Pancreas (tissue), 10 donors: ENCODE measurements around the gene SNX30. TPM values are rescaled to one million over a fixed set of nuclear protein-coding genes. Genes with fewer than 3 reads are reported as not detected.

Source experiments
- ATAC-seq, 4 donors: fragments of 200-7000 bp; cut with Tn5 transposase; one replicate each; pipeline versions ENCODE4 v1.8.0 to v1.9.1; 2020; ENCODE audit warnings: mild to moderate bottlenecking in 4 of 4, moderate library complexity in 4 of 4
- DNase-seq, 6 donors: peaks; one replicate each; pipeline ENCODE4 v3.0.0-alpha.2; 2020
- FAIRE-seq: peaks from 2 replicates; lab custom pipeline; 2012; peaks lifted over from hg19 to GRCh38; lab: Jason Lieb, UNC
- H3K27ac ChIP-seq, 4 donors: fragments of 200-600 bp; sonication (generic); 1 replicate in 3 of 4; 2 replicates in 1 of 4; pipeline versions ENCODE4 v1.5.0 to v1.8.0; 2020
- H3K27me3 ChIP-seq, 4 donors: fragments of 200-600 bp; one replicate each; pipeline ENCODE4 v1.8.0; 2021
- H3K36me3 ChIP-seq, 3 donors: fragments of 200-600 bp; sonication (generic) in 1 of 3; one replicate each; pipeline versions ENCODE4 v1.5.0 to v1.8.0; 2020 to 2021
- H3K4me1 ChIP-seq, 3 donors: fragments of 200-600 bp; one replicate each; pipeline ENCODE4 v1.8.0; 2021
- H3K4me3 ChIP-seq, 4 donors: fragments of 200-600 bp; sonication (generic) in 2 of 4; one replicate each; pipeline versions ENCODE4 v1.5.0 to v1.8.0; 2020 to 2021
- H3K9me3 ChIP-seq, 4 donors: fragments of 200-600 bp; one replicate each; pipeline ENCODE4 v1.8.0; 2021
- WGBS, 2 donors: extraction: QIAGEN DNeasy Blood & Tissue Kit; methylation state at CpG; one replicate each; pipeline ENCODE4 v1.1.7; 2013; 5-methylcytosine and 5-hydroxymethylcytosine counted together
- intact Hi-C, 3 donors: fragments of 100-400 bp; cut with DNase I; formaldehyde crosslinking; loops; one replicate each; pipeline versions ENCODE4 v1.11.1 to v1.14.2; 2022
- polyA plus RNA-seq, 2 donors: library from polyadenylated mRNA; stranded (reverse); fragments of 200-250 nt; gene quantifications; one replicate each; pipeline ENCODE4 v1.2.3, GENCODE V29; 2013
- total RNA-seq, 6 donors: library from RNA; stranded (reverse); fragmentation: NEBNext Ultra II Directional in 4 of 6; extraction: Animal tissue kit (Norgen Biotek cat#: 25700) in 4 of 6; gene quantifications; one replicate each; pipeline versions ENCODE4 v1.2.1 to v1.2.4, GENCODE V29; 2021 to 2023
- TF ChIP-seq, protein P1 (sequence below), 4 donors: fragments of 200-600 bp; sonication (generic) in 3 of 4; IDR thresholded peaks; one replicate each; pipeline versions ENCODE4 v1.5.0 to v1.8.0; 2021; ENCODE audit warnings: antibody characterized with exemption in 4 of 4
- donor health status: healthy with polysubstance abuse.
- donor health status: DM: no; HTN: no; CAD: no; lungs with moderate emphysema.
- donor health status: DM: no; HTN: no; CAD: no.
- donor health status: control.
- donor health status: control.
- donor health status: Bipolar disorder and iron deficiency.
- donor health status: DM: yes; HTN: yes; CAD: no.
- donor health status: DM: no; HTN: no; CAD: no.
- donor health status: DM: no; HTN: no; CAD: no.
- donor health status: DM: yes; HTN: yes; CAD: no.

SNX30 gene
- total and polyA plus RNA-seq, 8 donors = 2.1 to 8.2 (median 4.1) TPM

DNA sequence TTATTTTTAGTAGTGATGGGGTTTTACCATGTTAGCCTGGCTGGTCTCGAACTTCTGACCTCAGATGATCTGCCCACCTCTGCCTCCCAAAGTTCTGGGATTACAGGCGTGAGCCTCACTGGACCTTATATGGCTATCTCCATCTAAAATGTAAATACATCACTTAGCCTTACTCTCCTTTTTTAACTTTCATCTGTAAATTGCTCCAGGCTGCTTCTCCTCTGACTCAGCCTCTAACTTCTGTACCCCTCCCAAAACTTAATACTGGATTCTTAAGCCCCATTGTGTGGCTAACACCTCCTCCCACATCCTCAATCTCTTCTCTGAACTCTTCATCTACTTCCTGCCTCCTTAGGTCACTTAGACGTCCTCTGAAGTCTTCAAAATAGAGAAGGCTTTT is 4.0 kb downstream of the SNX30 start:
- DNase-seq (no peak), ATAC-seq (no peak), FAIRE-seq (no peak)
- intact Hi-C loops = no loop called here
- no peaks in the 10 kb centered on the region for H3K36me3 ChIP-seq
- 83 to 86% methylated on average over 3 of the region's 3 CpGs for WGBS, 2 donors
- no peaks in the 10 kb centered on the region for H3K9me3 ChIP-seq
- H3K4me3 ChIP-seq = no peak overlapping the region
- H3K4me1 ChIP-seq = peaks cover 0 to 12% (median 5%) of the 10 kb centered on the region in 3 donors
- H3K27ac ChIP-seq = no peak overlapping the region
- no peaks in the 10 kb centered on the region for H3K27me3 ChIP-seq
- TF ChIP-seq, protein P1, sequence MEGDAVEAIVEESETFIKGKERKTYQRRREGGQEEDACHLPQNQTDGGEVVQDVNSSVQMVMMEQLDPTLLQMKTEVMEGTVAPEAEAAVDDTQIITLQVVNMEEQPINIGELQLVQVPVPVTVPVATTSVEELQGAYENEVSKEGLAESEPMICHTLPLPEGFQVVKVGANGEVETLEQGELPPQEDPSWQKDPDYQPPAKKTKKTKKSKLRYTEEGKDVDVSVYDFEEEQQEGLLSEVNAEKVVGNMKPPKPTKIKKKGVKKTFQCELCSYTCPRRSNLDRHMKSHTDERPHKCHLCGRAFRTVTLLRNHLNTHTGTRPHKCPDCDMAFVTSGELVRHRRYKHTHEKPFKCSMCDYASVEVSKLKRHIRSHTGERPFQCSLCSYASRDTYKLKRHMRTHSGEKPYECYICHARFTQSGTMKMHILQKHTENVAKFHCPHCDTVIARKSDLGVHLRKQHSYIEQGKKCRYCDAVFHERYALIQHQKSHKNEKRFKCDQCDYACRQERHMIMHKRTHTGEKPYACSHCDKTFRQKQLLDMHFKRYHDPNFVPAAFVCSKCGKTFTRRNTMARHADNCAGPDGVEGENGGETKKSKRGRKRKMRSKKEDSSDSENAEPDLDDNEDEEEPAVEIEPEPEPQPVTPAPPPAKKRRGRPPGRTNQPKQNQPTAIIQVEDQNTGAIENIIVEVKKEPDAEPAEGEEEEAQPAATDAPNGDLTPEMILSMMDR (IDR thresholded peaks at IDR 0.05) = no peak

DNA sequence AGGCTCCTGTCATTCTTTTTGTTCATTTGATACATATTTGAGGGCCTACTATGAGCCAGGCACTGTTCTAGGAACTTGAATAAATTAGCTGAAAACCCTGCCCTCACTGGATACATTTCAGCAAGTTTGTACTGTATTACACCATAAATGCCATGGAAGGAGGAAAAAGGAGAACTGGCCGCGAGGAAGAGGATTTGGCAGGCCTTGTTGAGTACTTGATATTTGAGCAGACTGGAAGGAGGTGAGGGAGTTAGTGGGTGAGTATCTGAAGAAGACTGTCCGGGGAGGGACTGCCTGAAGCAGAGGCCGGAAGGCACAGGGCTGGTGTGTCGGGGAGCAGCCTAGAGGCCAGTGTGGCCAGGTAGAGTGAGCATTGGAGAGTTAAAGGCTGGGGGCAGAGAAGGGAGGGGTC is 4.5 kb downstream of the SNX30 start:
- Histone ChIP-seq H3K27ac (no peak overlapping the region), H3K36me3 (no peaks in the 10 kb centered on the region), H3K4me3 (no peak overlapping the region), H3K9me3 (no peaks in the 10 kb centered on the region), H3K27me3 (no peaks in the 10 kb centered on the region), H3K4me1 (peaks cover 0 to 9% (median 5%) of the 10 kb centered on the region in 3 donors)
- DNase-seq = no peak
- intact Hi-C loops = no loop called here
- FAIRE-seq = no peak
- ATAC-seq = no peak
- 66 to 75% methylated on average over 5 of the region's 5 CpGs for WGBS, 2 donors
- TF ChIP-seq, protein P1 (IDR thresholded peaks at IDR 0.05) = no peak

DNA sequence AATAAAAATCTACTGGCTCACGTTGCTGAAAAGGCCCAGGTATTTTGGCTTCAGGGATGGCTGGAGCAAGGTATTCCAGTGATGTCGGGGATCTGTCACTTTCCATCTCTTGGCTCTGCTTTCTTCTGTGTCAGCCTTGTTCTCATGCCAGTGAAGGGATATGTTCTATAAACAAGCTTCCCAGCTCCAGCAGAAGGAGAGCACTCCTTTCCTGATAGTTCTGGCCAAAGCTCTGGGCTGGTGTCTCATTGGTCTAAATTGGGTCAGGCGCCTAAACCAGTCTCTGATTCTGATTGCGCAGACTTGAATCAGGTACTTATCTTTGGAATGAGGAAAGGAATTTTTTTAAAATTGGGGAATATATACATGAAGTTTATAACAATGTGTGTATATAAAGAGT is 5.1 kb downstream of the SNX30 start:
- no peak for ATAC-seq
- Histone ChIP-seq H3K36me3 (no peaks in the 10 kb centered on the region), H3K4me1 (peaks cover 0 to 9% (median 5%) of the 10 kb centered on the region in 3 donors), H3K4me3 (no peak overlapping the region), H3K9me3 (no peaks in the 10 kb centered on the region), H3K27ac (no peak overlapping the region), H3K27me3 (no peaks in the 10 kb centered on the region)
- no peak for FAIRE-seq
- TF ChIP-seq, protein P1 (IDR thresholded peaks at IDR 0.05) = no peak
- 80 to 83% methylated on average over 4 of the region's 4 CpGs for WGBS, 2 donors
- DNase-seq = no peak
- intact Hi-C loops = no loop called here

DNA sequence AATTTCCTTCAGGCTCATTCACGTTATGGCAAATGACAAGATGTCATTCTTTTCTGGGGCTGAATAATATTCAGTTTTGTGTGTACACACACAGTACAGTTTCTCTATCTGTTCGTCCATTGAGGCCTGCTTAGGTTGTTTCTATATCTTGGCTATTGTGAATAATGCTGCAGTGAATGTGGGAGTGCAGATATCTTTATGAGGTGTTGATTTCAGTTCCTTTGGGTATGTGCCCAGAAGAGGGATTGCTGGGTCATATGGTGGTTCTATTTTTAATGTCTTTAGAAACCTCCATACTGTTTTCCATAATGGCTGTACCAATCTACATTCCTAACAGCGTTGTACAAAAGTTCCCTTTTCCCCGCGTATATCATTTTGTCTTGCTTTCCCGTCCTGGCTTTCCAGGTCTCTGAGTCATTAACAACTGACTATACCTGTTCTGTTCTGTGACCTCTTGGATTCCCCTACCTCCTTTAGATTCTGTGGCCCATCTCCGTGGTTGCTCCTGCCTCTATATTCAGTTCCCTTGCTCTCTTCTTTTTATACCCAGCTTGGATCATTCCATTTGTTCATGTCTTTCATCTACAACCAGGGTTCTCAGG is 6.8 kb downstream of the SNX30 start:
- no peaks in the 10 kb centered on the region for H3K36me3 ChIP-seq
- TF ChIP-seq, protein P1 (IDR thresholded peaks at IDR 0.05) = no peak
- intact Hi-C loops = no loop called here
- no peak for FAIRE-seq
- no peaks in the 10 kb centered on the region for H3K9me3 ChIP-seq
- ATAC-seq = no peak
- DNase-seq = no peak
- WGBS, 2 donors = 72 to 82% methylated on average over 7 of the region's 7 CpGs
- H3K27ac ChIP-seq = no peak overlapping the region
- H3K27me3 ChIP-seq = no peaks in the 10 kb centered on the region
- H3K4me3 ChIP-seq = no peak overlapping the region
- H3K4me1 ChIP-seq = peaks cover 0 to under 1% (median 0%) of the 10 kb centered on the region in 3 donors

DNA sequence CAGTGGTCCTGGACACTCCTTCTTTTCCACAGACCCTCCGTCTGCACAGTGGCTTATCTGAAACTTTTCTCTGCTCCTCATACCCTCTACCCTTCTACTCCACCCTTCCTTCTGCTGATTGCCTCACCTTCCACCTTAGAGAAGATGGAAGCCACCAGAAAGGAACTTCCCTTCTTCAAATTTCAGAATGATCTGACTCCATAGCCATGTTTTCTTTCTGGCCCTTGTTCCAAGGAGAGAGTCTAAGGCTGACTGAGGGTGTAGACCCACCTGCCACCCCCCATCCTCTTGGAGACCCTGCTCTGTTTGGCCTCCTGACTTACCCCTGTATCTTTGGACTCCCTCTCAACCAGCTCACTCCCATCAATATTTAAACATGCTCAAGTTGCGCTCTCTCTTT is 7.4 kb downstream of the SNX30 start:
- intact Hi-C loops = no loop called here
- WGBS, 2 donors = 88 to 89% methylated on average over 2 of the region's 2 CpGs
- Histone ChIP-seq H3K4me1 (no peaks in the 10 kb centered on the region), H3K9me3 (no peaks in the 10 kb centered on the region), H3K27ac (no peak overlapping the region), H3K36me3 (no peaks in the 10 kb centered on the region), H3K27me3 (no peaks in the 10 kb centered on the region), H3K4me3 (no peak overlapping the region)
- FAIRE-seq (no peak), ATAC-seq (no peak), DNase-seq (no peak)
- TF ChIP-seq, protein P1 (IDR thresholded peaks at IDR 0.05) = no peak
